ENCODE data around the gene KRTAP10-11. TPM values are rescaled to one million over a fixed set of nuclear protein-coding genes. Genes with fewer than 3 reads are reported as not detected.

The KRTAP10-11 gene
- total and polyA plus RNA-seq, 2 experiments from 2014 or later, result not detected

GRCh38 chr21:44650265-44650972 is 4.2 kb downstream of the KRTAP10-11 start:
- WGBS (ENCODE audit: low lambda C conversion rate, missing lambda C conversion rate), result 92% methylated on average over 20 of the region's 20 CpGs
- no peak for TF ChIP-seq EZH2 (IDR thresholded peaks at IDR 0.05; ENCODE audit: borderline replicate concordance)
- TF ChIP-seq CTCF (IDR thresholded peaks at IDR 0.05; ENCODE audit: poor library complexity), result no peak
- TF ChIP-seq EZH2phosphoT487 (IDR thresholded peaks at IDR 0.05; ENCODE audit: low read depth, severe bottlenecking, unreplicated experiment), result no peak
- no peaks in the 10 kb centered on the region for H4K20me1 ChIP-seq (ENCODE audit: insufficient read depth, poor library complexity, severe bottlenecking)
- no peak overlapping the region for H3K27ac ChIP-seq
- no peak overlapping the region for H2AFZ ChIP-seq
- no peaks in the 10 kb centered on the region for H3K4me1 ChIP-seq (ENCODE audit: insufficient read depth)
- H3K36me3 ChIP-seq (replicated peaks; ENCODE audit: insufficient read depth, low read depth), result no peaks in the 10 kb centered on the region
- H3K27me3 ChIP-seq, result no peaks in the 10 kb centered on the region
- no peak for DNase-seq (ENCODE audit: low spot score)
- no peaks in the 10 kb centered on the region for H3K9me3 ChIP-seq (ENCODE audit: low read depth)
- H3K4me3 ChIP-seq, result no peak overlapping the region
- H3K79me2 ChIP-seq, result no peaks in the 10 kb centered on the region
- no peaks in the 10 kb centered on the region for H3K9me2 ChIP-seq (replicated peaks; ENCODE audit: insufficient read depth)
- no peak overlapping the region for H3K4me2 ChIP-seq

GRCh38 chr21:44650973-44651675 is 4.9 kb downstream of the KRTAP10-11 start:
- DNase-seq (ENCODE audit: low spot score), result no peak
- no peak for TF ChIP-seq EZH2 (IDR thresholded peaks at IDR 0.05; ENCODE audit: borderline replicate concordance)
- TF ChIP-seq EZH2phosphoT487 (IDR thresholded peaks at IDR 0.05; ENCODE audit: low read depth, severe bottlenecking, unreplicated experiment), result no peak
- no peak for TF ChIP-seq CTCF (IDR thresholded peaks at IDR 0.05; ENCODE audit: poor library complexity)
- Histone ChIP-seq H3K9me2 (replicated peaks; ENCODE audit: insufficient read depth) (no peaks in the 10 kb centered on the region), H4K20me1 (ENCODE audit: insufficient read depth, poor library complexity, severe bottlenecking) (no peaks in the 10 kb centered on the region), H3K27me3 (no peaks in the 10 kb centered on the region), H3K27ac (no peak overlapping the region), H3K36me3 (replicated peaks; ENCODE audit: insufficient read depth, low read depth) (no peaks in the 10 kb centered on the region), H3K4me2 (no peak overlapping the region), H2AFZ (no peak overlapping the region), H3K9me3 (ENCODE audit: low read depth) (no peaks in the 10 kb centered on the region), H3K4me3 (no peak overlapping the region), H3K79me2 (no peaks in the 10 kb centered on the region), H3K4me1 (ENCODE audit: insufficient read depth) (no peaks in the 10 kb centered on the region)
- WGBS (ENCODE audit: low lambda C conversion rate, missing lambda C conversion rate), result 94% methylated on average over 12 of the region's 12 CpGs

- Histone ChIP-seq H3K36me3 (replicated peaks; ENCODE audit: insufficient read depth, low read depth) (no peaks in the 10 kb centered on the region), H3K4me3 (no peak overlapping the region), H3K79me2 (no peaks in the 10 kb centered on the region), H3K27ac (no peak overlapping the region), H3K4me1 (ENCODE audit: insufficient read depth) (no peaks in the 10 kb centered on the region), H2AFZ (no peak overlapping the region), H4K20me1 (ENCODE audit: insufficient read depth, poor library complexity, severe bottlenecking) (no peaks in the 10 kb centered on the region), H3K9me2 (replicated peaks; ENCODE audit: insufficient read depth) (no peaks in the 10 kb centered on the region), H3K9me3 (ENCODE audit: low read depth) (no peaks in the 10 kb centered on the region), H3K27me3 (no peaks in the 10 kb centered on the region), H3K4me2 (no peak overlapping the region)
- 71% methylated on average over 14 of the region's 14 CpGs for WGBS (ENCODE audit: low lambda C conversion rate, missing lambda C conversion rate)
- no peak for DNase-seq (ENCODE audit: low spot score)
- TF ChIP-seq EZH2phosphoT487 (IDR thresholded peaks at IDR 0.05; ENCODE audit: low read depth, severe bottlenecking, unreplicated experiment), result no peak
- no peak for TF ChIP-seq CTCF (IDR thresholded peaks at IDR 0.05; ENCODE audit: poor library complexity)
- no peak for TF ChIP-seq EZH2 (IDR thresholded peaks at IDR 0.05; ENCODE audit: borderline replicate concordance)
These were observed 6.9 kb downstream of the KRTAP10-11 start for GRCh38 chr21:44653123-44653522.
